ENCODE data around the gene TTC7B.

DNA sequence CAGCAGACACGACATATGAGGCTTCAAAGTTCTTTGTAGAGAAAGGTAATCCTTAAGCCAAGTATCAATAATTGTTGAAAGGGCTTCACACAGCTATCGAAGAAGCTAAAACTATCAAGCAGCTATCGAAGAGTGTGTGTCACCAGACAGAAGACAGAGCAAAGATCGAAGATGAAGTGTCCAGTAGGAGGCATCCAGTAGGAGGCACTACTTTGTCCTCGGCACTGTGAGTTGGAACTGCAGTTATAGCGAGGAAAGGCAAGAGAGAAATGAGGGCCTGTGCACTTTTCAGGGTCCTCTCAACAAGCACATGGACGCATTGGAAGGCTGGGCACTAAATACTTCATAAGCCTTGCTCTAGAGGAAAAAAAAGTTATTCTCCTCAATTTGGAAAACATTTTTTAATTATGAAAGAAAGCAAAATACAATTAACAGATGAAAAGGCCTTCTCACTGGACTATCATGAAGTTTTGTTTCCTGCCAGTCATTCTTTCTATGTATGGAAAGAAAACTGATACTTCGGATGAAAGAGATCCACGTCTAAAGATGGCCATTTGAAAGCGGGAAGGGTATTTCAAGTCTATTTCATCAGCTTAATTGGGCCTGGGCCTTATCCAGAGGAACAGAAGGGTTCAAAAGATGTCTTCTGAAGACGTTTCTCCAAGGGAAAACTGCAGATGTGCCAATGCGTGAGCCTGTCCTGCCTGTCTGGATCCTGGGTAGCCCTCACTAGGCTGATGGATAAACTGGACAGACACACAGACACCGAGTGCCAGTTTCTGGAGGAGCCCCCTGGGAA is 244.9 kb downstream of the TTC7B start:
- TF ChIP-seq EZH2 (IDR thresholded peaks at IDR 0.05; ENCODE audit: borderline replicate concordance, insufficient read depth, low read length, poor library complexity, severe bottlenecking) (no peak), MXI1 (conservative IDR thresholded peaks at IDR 0.05; ENCODE audit: poor library complexity, severe bottlenecking) (no peak), POLR2AphosphoS5 (IDR thresholded peaks at IDR 0.05) (no peak)
- TF ChIP-seq, protein P1, sequence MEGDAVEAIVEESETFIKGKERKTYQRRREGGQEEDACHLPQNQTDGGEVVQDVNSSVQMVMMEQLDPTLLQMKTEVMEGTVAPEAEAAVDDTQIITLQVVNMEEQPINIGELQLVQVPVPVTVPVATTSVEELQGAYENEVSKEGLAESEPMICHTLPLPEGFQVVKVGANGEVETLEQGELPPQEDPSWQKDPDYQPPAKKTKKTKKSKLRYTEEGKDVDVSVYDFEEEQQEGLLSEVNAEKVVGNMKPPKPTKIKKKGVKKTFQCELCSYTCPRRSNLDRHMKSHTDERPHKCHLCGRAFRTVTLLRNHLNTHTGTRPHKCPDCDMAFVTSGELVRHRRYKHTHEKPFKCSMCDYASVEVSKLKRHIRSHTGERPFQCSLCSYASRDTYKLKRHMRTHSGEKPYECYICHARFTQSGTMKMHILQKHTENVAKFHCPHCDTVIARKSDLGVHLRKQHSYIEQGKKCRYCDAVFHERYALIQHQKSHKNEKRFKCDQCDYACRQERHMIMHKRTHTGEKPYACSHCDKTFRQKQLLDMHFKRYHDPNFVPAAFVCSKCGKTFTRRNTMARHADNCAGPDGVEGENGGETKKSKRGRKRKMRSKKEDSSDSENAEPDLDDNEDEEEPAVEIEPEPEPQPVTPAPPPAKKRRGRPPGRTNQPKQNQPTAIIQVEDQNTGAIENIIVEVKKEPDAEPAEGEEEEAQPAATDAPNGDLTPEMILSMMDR (IDR thresholded peaks at IDR 0.05; ENCODE audit: poor library complexity, severe bottlenecking) = no peak
